ENCODE data around the gene MAPKBP1. TPM values are rescaled to one million over a fixed set of nuclear protein-coding genes. Genes with fewer than 3 reads are reported as not detected.

The MAPKBP1 gene
- total RNA-seq, 3 donors from 2014 or later (not counting 1 experiment from before 2014, with no cell fraction given): 44.8 to 55.4 (median 49.0) TPM

GRCh38 chr15:41817327-41817726 lies 43.0 kb downstream of the MAPKBP1 start:
- peaks cover 47% of the 10 kb centered on the region for H3K36me3 ChIP-seq (ENCODE audit: control insufficient read depth, insufficient read depth, low read length)
- intact Hi-C loops (cut with micrococcal nuclease): no loop called here
- no peak for TF ChIP-seq CTCF (IDR thresholded peaks at IDR 0.05)
- H3K9me3 ChIP-seq (ENCODE audit: control insufficient read depth, insufficient read depth, low read length): no peaks in the 10 kb centered on the region
- DNase-seq (no peak), ATAC-seq (no peak)
- no peak overlapping the region for H3K27ac ChIP-seq (ENCODE audit: low read length)
- H3K4me1 ChIP-seq (ENCODE audit: control insufficient read depth, insufficient read depth, low read length): no peaks in the 10 kb centered on the region
- Mint-ChIP-seq H3K4me3 (no peak overlapping the region), H3K27me3 (ENCODE audit: low read depth in 2 of 2) (no peaks in the 10 kb centered on the region), H3K36me3 (peaks cover 8% of the 10 kb centered on the region), H3K4me1 (no peaks in the 10 kb centered on the region), H3K9me3 (no peaks in the 10 kb centered on the region), H3K27ac (no peak overlapping the region)
- no peaks in the 10 kb centered on the region for H3K27me3 ChIP-seq (ENCODE audit: control insufficient read depth, insufficient read depth, low read length)
- WGBS (ENCODE audit: insufficient coverage): 96% methylated on average over 14 of the region's 14 CpGs
- H3K4me3 ChIP-seq (ENCODE audit: low read length): no peak overlapping the region

GRCh38 chr15:41817781-41818180 lies 43.5 kb downstream of the MAPKBP1 start:
- no peaks in the 10 kb centered on the region for H3K27me3 ChIP-seq (ENCODE audit: control insufficient read depth, insufficient read depth, low read length)

GRCh38 chr15:41819455-41820050 lies 45.3 kb downstream of the MAPKBP1 start:
- Histone ChIP-seq H3K27ac (ENCODE audit: low read length) (no peak overlapping the region), H3K4me1 (ENCODE audit: control insufficient read depth, insufficient read depth, low read length) (no peaks in the 10 kb centered on the region), H3K9me3 (ENCODE audit: control insufficient read depth, insufficient read depth, low read length) (no peaks in the 10 kb centered on the region), H3K27me3 (ENCODE audit: control insufficient read depth, insufficient read depth, low read length) (no peaks in the 10 kb centered on the region), H3K36me3 (ENCODE audit: control insufficient read depth, insufficient read depth, low read length) (peaks cover 47% of the 10 kb centered on the region), H3K4me3 (ENCODE audit: low read length) (no peak overlapping the region)
- Mint-ChIP-seq H3K27ac (no peak overlapping the region), H3K27me3 (ENCODE audit: low read depth in 2 of 2) (no peaks in the 10 kb centered on the region), H3K4me1 (no peaks in the 10 kb centered on the region), H3K4me3 (no peak overlapping the region), H3K9me3 (no peaks in the 10 kb centered on the region), H3K36me3 (peaks cover 8% of the 10 kb centered on the region)
- 97% methylated on average over 9 of the region's 9 CpGs for WGBS (ENCODE audit: insufficient coverage)
- no peak for DNase-seq
- intact Hi-C loops (cut with micrococcal nuclease): no loop called here
- no peak for TF ChIP-seq CTCF (IDR thresholded peaks at IDR 0.05)
- ATAC-seq: no peak

More at GRCh38 chr15:41817781-41818180, 43.5 kb downstream of the MAPKBP1 start:
- no peak overlapping the region for H3K27ac Mint-ChIP-seq
- Histone ChIP-seq H3K36me3 (ENCODE audit: control insufficient read depth, insufficient read depth, low read length) (peaks cover 51% of the 10 kb centered on the region), H3K9me3 (ENCODE audit: control insufficient read depth, insufficient read depth, low read length) (no peaks in the 10 kb centered on the region), H3K4me3 (ENCODE audit: low read length) (no peak overlapping the region), H3K27ac (ENCODE audit: low read length) (no peak overlapping the region), H3K4me1 (ENCODE audit: control insufficient read depth, insufficient read depth, low read length) (no peaks in the 10 kb centered on the region)
- no peaks in the 10 kb centered on the region for H3K4me1 Mint-ChIP-seq
- H3K27me3 Mint-ChIP-seq (ENCODE audit: low read depth in 2 of 2): no peaks in the 10 kb centered on the region
- no peak for TF ChIP-seq CTCF (IDR thresholded peaks at IDR 0.05)
- no peaks in the 10 kb centered on the region for H3K9me3 Mint-ChIP-seq
- H3K4me3 Mint-ChIP-seq: no peak overlapping the region
- ATAC-seq (no peak), DNase-seq (no peak)
- H3K36me3 Mint-ChIP-seq: peaks cover 8% of the 10 kb centered on the region
- WGBS (ENCODE audit: insufficient coverage): 96% methylated on average over 6 of the region's 6 CpGs
- intact Hi-C loops (cut with micrococcal nuclease): no loop called here

Measured in natural killer cell (primary cell).